ENCODE results near the gene PHLDB1. TPM values are rescaled to one million over a fixed set of nuclear protein-coding genes. Genes with fewer than 3 reads are reported as not detected.

PHLDB1 gene
- total RNA-seq, 4 donors from 2014 or later, result 53.5 to 517 (median 287) TPM

DNA sequence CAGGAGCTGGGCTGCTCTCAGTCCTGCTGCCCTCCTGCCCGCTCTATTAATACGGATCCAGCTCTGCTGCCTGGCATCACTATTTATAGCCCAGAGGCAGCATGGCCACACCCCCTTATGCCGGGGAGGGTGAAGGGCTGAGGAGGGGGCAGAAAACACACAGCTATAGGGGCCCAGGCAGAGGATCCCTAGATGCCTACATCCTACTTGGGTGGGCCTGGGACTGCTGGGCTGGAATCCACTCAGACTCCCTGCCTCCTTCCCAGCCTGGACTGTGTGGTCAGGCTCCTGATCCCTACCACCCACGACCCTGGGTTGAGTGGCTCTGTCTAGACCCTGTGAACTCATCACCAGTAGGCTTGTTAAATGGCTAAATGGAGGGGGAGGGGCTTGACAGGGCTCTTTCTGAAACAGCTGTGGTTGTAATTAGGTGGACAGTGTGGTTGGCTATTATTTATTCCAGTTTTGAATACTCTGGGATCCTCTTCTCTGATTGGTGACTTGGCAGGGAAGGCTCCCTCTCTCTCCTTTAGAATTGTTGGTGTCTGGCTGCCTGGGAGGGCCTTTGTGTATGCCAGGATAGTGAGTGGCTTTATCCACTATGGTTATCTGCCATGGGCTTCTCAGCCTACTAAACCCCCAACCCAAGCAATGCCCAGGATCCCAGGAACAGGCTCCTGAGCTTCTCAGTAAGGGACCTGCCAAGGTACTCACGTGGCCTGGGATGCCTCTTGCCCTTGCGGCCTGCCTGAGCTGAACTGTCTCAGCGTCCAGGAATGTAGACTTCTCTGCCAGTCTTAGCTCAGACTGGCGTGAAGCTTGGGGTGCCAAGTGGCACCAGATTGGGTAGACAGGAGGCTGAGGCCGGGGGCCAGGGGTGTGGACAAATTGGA, 15.2 kb downstream of the PHLDB1 start:
- H3K4me3 ChIP-seq, result no peak overlapping the region
- no peaks in the 10 kb centered on the region for H3K27me3 ChIP-seq
- peak overlapping the region; percentile 86 to 90 for H3K27ac ChIP-seq
- intact Hi-C loops (cut with DNase I; ENCODE audit: low total_unique reads), result no loop called here
- no peaks in the 10 kb centered on the region for H3K36me3 ChIP-seq
- no peaks in the 10 kb centered on the region for H3K9me3 ChIP-seq
- TF ChIP-seq, protein P1, sequence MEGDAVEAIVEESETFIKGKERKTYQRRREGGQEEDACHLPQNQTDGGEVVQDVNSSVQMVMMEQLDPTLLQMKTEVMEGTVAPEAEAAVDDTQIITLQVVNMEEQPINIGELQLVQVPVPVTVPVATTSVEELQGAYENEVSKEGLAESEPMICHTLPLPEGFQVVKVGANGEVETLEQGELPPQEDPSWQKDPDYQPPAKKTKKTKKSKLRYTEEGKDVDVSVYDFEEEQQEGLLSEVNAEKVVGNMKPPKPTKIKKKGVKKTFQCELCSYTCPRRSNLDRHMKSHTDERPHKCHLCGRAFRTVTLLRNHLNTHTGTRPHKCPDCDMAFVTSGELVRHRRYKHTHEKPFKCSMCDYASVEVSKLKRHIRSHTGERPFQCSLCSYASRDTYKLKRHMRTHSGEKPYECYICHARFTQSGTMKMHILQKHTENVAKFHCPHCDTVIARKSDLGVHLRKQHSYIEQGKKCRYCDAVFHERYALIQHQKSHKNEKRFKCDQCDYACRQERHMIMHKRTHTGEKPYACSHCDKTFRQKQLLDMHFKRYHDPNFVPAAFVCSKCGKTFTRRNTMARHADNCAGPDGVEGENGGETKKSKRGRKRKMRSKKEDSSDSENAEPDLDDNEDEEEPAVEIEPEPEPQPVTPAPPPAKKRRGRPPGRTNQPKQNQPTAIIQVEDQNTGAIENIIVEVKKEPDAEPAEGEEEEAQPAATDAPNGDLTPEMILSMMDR (IDR thresholded peaks at IDR 0.05), result no peak
- TF ChIP-seq POLR2A (IDR thresholded peaks at IDR 0.05), result no peak
- peak in 1 of 2 donors; percentile 55 for DNase-seq
- H3K4me1 ChIP-seq, result peaks cover 9 to 39% of the 10 kb centered on the region in 2 donors

DNA sequence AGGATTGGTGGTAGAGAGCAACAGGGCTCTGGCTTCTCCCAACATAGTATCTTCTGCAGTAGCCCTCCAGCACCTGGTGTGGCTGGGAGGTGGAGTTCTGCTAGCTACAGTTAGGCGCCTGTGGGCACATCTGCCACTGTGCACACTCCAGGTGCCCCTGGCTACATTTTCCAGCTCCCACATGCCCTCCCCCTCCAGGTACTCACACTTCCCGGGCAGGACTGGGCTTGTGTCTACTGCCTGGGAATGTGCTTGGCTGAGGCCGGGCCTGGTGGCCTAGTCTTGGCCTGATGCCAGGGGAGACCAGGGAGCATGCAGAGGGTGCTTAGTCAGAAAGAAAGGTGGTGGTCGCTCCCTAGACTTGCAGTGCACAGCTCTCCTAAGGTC, 15.8 kb downstream of the PHLDB1 start:
- Histone ChIP-seq H3K27me3 (no peaks in the 10 kb centered on the region), H3K36me3 (no peaks in the 10 kb centered on the region), H3K4me3 (no peak overlapping the region), H3K4me1 (peaks cover 9 to 39% of the 10 kb centered on the region in 2 donors), H3K27ac (peak overlapping the region; percentile 86 to 90), H3K9me3 (no peaks in the 10 kb centered on the region)
- DNase-seq, result peak in 1 of 2 donors; percentile 51
- TF ChIP-seq, protein P1 (IDR thresholded peaks at IDR 0.05), result no peak
- TF ChIP-seq POLR2A (IDR thresholded peaks at IDR 0.05), result no peak
- intact Hi-C loops (cut with DNase I; ENCODE audit: low total_unique reads), result no loop called here

DNA sequence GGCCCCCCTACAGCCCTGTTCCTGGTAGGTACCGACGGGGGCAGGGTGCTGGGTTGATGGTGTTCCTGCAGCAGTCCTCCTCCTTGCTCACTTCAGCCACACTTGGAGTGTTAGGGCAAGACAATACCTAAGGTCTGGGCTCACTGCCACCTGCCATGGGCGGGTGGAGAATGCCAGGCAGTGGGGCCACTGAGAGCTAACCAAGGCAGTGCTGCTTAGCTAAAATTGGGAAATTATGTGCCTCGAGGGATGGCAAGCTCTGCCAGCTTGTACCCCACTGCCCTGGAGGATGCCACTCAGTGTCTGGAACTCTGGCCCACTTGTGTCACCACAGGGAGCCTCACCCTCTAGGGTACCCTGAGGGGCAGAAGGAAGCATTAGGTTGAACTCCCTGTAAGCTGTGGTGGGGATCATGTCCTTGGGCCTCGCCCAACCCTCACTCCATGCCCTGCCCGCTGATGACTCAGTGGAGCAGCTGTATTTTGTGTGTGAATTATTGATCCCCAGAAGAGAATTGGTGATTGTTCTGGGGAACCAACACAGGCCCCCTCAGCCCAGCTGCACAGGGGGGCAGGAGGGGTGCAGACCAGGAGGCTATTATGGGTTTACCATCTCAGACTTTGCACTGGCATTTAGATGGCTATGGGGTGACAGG, 17.7 kb downstream of the PHLDB1 start:
- no peaks in the 10 kb centered on the region for H3K9me3 ChIP-seq
- intact Hi-C loops (cut with DNase I; ENCODE audit: low total_unique reads), result no loop called here
- H3K27me3 ChIP-seq, result no peaks in the 10 kb centered on the region
- H3K4me3 ChIP-seq, result no peak overlapping the region
- no peak for TF ChIP-seq POLR2A (IDR thresholded peaks at IDR 0.05)
- TF ChIP-seq, protein P1 (IDR thresholded peaks at IDR 0.05), result no peak
- no peak for DNase-seq
- no peaks in the 10 kb centered on the region for H3K36me3 ChIP-seq
- peaks cover 0 to 30% of the 10 kb centered on the region in 2 donors for H3K4me1 ChIP-seq
- H3K27ac ChIP-seq, result no peak overlapping the region

DNA sequence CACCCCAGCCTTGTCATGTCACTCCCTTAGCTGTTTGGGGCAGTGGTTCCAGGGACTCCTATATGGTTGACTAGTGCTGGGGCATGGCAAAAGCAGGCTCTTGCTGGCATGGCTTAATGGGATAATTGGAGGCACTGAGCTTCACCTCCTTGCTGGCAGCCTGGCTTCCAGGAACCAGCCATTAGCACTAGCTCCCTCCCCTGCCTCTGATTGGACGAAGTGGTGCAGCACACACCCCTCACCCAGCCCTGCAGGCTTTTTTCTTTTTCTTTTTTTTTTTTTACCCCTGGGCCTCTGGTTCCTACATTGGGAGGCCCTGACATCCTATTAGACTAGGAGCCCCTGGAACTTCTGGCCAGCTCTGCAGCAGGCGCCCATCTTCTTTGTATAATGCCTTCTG, 18.6 kb downstream of the PHLDB1 start:
- Histone ChIP-seq H3K9me3 (no peaks in the 10 kb centered on the region), H3K27me3 (no peaks in the 10 kb centered on the region), H3K4me1 (peaks cover 0 to 22% of the 10 kb centered on the region in 2 donors), H3K27ac (no peak overlapping the region), H3K36me3 (no peaks in the 10 kb centered on the region), H3K4me3 (no peak overlapping the region)
- no peak for DNase-seq
- no peak for TF ChIP-seq POLR2A (IDR thresholded peaks at IDR 0.05)
- TF ChIP-seq, protein P1 (IDR thresholded peaks at IDR 0.05), result no peak
- intact Hi-C loops (cut with DNase I; ENCODE audit: low total_unique reads), result no loop called here

DNA sequence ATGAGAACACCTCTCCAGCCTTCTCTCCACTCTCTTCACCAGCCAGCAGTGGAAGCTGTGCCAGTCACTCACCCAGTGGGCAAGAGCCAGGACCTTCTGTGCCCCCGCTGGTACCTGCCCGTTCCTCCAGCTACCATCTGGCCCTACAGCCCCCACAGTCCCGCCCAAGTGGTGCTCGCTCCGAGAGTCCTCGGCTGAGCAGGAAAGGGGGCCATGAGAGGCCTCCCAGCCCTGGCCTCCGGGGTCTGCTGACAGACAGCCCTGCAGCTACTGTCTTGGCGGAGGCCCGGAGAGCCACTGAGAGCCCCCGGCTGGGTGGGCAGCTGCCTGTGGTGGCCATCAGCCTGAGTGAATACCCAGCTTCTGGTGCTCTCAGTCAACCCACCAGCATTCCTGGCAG, 20.2 kb downstream of the PHLDB1 start:
- Histone ChIP-seq H3K4me3 (no peak overlapping the region), H3K27me3 (no peaks in the 10 kb centered on the region), H3K4me1 (peaks cover 0 to 9% of the 10 kb centered on the region in 2 donors), H3K27ac (no peak overlapping the region), H3K9me3 (no peaks in the 10 kb centered on the region), H3K36me3 (no peaks in the 10 kb centered on the region)
- intact Hi-C loops (cut with DNase I; ENCODE audit: low total_unique reads), result no loop called here
- TF ChIP-seq, protein P1 (IDR thresholded peaks at IDR 0.05), result no peak
- TF ChIP-seq POLR2A (IDR thresholded peaks at IDR 0.05), result no peak
- DNase-seq, result no peak
